Fibroblast of pulmonary artery (primary cell): Measurements from ENCODE around the gene NDUFB5.

ENCODE experiments used
- DNase-seq: peaks from one replicate; pipeline ENCODE4 v3.0.0-alpha.2; 2010; ENCODE audit warnings: low read depth
- H3K4me3 ChIP-seq: replicated peaks from 2 replicates; pipeline ENCODE4 v1.5.1; 2011; ENCODE audit warnings: low read depth, mild to moderate bottlenecking, control low read depth, low read length, moderate library complexity
- CTCF ChIP-seq: IDR thresholded peaks from 2 replicates; pipeline ENCODE4 v1.5.1; 2011; ENCODE audit warnings: mild to moderate bottlenecking, control low read depth, low read length, inconsistent platforms; ENCODE audit errors: missing control alignments

The NDUFB5 gene

GRCh38 chr3:179652447-179653095, 48.0 kb downstream of the NDUFB5 start, which contains the start of gene USP13:
TSS of gene USP13 (plus strand) at chr3:179653040. CDS start at chr3:179653226, 186 bp downstream.
- peak; percentile 86 for DNase-seq
- no peak for TF ChIP-seq CTCF
- H3K4me3 ChIP-seq = peak within 1 kb of the TSS; percentile 79

DNA sequence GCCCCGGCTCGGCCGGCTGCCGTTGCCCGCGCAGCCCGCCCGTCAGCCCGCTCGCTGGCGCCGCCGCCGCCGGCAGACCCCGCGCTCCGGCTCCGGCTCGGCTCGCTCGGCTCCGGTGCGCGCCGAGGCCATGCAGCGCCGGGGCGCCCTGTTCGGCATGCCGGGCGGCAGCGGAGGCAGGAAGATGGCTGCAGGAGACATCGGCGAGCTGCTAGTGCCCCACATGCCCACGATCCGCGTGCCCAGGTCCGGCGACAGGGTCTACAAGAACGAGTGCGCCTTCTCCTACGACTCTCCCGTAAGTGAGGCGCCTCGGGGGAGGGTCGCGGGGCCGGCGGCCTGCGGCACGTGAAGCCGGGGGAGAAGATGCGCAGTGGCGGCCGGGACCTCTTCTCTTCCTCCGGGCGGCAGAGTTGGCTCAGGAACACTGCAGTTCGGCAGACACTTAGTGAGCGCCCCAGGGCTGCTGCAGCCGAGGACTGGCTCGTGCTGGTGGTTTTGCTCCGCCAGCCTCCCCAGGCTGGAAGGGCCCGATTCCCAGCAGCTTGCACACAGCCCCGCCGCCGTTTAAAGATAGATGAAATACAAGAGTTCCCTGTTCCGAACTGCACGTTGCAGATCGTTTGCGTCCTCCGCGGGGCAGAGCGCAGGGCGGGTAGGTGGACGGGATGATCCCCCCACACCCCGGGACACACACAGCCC, 48.7 kb downstream of the NDUFB5 start:
- peak overlapping the region; percentile 79 for H3K4me3 ChIP-seq
- peak; percentile 85 for DNase-seq

DNA sequence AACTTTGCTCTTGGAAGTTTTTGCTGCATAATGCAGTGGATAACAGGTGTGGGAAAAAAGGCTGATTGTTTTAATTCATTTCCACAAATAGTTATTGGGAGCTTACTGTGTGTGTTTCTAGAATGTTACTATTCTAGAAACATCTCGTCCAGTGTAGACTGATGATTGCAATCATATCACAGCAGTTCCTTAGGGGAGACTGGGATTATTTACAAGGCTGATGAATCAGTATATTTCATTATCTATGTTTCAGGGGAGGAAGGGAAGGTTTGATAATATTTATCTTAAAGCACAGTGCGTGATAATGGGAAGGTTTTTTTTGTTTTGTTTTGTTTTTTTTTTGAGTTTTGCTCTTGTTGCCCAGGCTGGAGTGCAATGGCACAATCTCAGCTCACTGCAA, 50.6 kb downstream of the NDUFB5 start:
- H3K4me3 ChIP-seq = no peak overlapping the region
- DNase-seq = no peak
- TF ChIP-seq CTCF = no peak

More for the DNA sequence above, 48.7 kb downstream of the NDUFB5 start:
- no peak for TF ChIP-seq CTCF

- H3K4me3 ChIP-seq = no peak overlapping the region
- no peak for TF ChIP-seq CTCF
- DNase-seq = no peak
Measured at GRCh38 chr3:179658606-179659005, 54.0 kb downstream of the NDUFB5 start.

GRCh38 chr3:179660872-179661271, 56.3 kb downstream of the NDUFB5 start:
- DNase-seq = no peak
- no peak for TF ChIP-seq CTCF
- H3K4me3 ChIP-seq = no peak overlapping the region

- no peak overlapping the region for H3K4me3 ChIP-seq
- DNase-seq = no peak
- no peak for TF ChIP-seq CTCF
Measured at GRCh38 chr3:179661777-179662176, 57.2 kb downstream of the NDUFB5 start.

DNA sequence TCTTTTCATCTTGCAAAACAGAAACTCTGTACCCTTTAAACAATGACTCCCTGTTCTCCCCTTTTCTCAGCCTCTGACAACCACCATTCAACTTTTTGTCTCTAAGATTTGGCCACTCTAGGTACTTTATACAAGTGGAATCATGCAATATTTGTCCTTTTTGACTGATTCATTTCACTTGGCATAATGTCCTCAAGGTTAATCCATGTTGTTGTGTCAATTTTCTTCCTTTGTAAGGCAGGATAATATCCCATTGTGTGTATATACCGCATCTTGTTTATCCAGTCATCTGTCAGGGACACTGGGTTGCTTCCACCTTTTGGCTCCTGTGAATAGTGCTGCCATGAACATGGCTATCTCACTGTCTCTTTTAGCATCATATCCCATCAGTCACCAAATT, 58.5 kb downstream of the NDUFB5 start:
- H3K4me3 ChIP-seq = no peak overlapping the region
- DNase-seq = no peak
- no peak for TF ChIP-seq CTCF
